Measurements from ENCODE around the gene SRGAP1.
"Not testable (repeated sequence)": the region's sequence is repeated elsewhere in the genome, so short reads cannot be mapped to it uniquely, and the experiment has no call there.

SRGAP1 gene

GRCh38 chr12:64131456-64131855 lies 287.0 kb downstream of the SRGAP1 start:
- DNase-seq: not testable (repeated sequence)

DNA sequence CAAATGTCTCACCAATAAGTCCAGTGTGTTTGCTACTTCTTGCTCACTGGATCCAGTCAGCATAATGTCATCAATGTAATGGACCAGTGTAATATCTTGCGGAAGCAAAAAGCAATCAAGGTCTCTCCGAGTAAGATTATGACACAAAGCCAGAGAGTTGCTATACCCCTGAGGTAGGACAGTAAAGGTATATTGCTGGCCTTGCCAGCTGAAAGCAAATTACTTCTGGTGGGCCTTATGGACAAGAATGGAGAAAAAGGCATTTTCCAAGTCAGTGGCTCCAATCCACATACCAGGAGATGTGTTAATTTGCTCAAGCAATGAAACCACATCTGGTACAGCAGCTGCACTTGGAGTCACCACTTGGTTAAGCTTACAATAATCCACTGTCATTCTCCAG lies 288.2 kb downstream of the SRGAP1 start:
- DNase-seq: not testable (repeated sequence)

DNA sequence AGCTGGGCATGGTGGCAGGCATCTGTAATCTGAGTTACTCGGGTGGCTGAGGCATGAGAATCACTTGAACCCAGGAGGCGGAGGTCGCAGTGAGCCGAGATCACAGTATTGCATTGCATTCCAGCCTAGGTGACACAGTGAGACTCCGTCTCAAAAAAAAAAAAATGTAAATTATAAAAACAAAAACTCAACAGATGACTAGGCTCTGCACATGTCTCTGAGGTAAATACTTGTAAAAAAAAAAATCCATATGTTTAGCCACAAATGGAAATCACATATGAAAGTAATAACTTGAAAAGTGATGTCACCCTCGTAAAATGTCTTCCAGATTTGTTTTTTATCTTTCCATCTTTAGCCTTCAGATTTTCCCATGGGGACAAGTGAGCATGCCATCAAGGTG lies 292.6 kb downstream of the SRGAP1 start:
- DNase-seq: no peak

DNA sequence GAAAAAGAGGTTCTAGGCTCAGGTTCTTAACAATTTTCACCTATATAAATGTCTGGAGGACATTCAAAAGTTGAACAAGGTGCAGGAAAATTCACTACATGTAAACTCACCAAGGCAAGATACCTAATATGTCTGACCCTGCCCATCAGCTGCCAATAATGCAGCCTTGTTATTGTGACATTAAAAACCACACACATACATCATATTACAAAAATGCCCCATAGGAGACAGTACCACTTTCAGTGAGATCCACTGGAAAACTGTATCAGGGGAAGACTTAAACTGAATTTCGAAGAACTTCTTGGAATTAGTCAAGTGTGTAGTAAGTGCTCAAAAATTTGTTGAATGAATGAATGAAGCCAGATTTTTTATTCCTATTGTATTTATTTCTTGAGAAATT lies 294.5 kb downstream of the SRGAP1 start:
- no peak for DNase-seq

DNA sequence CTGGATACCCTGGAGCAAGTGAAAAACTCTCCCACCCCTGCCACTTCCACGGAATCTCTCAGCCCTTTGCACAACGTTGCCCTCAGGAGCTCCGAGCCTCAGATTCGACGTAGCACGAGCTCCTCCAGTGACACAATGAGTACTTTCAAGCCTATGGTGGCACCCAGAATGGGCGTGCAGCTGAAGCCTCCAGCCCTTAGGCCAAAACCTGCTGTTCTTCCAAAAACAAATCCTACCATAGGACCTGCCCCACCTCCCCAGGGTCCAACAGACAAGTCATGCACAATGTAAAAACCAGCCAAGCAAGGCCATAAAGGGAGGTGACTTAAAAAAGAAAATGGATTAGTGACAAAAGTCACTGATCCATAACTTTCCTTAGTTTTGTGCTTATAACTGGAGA lies 297.9 kb downstream of the SRGAP1 start:
- no peak for DNase-seq

- no peak for DNase-seq
Measured at GRCh38 chr12:64142784-64143183, 298.3 kb downstream of the SRGAP1 start.

- no peak for DNase-seq
Measured at GRCh38 chr12:64145226-64145625, 300.7 kb downstream of the SRGAP1 start.

DNA sequence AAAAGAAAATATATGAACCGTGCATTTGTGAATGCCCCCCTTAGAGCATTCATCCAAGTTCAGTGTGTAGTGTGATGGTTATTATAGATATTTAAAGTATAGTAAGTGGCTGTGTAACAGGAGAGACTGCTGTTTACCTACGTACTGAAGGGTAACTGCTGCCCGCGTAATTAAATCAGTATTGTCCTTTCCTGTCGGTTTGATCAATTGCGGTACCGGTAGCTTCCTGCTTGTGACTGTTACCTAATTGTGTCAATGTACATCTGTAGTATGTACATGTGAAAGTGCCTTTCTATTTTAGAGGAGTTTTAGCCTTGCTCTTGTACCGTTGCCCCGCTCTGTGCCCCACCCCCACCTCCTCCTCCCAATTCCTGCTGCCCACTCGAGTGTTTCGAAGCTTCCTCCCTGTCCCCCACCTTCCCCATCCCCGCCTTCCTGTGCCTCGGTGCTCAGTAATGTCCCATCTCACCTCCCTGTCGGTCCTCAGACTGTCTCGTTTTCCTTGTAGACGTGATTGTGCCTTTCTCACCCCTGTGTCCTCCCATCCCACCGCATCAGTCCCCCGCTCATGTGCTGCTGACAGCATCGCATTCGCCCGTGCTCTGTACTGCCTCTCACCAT lies 302.6 kb downstream of the SRGAP1 start:
- DNase-seq: peak; percentile 62

- DNase-seq: no peak
Measured at GRCh38 chr12:64147875-64148274, 303.4 kb downstream of the SRGAP1 start.

DNA sequence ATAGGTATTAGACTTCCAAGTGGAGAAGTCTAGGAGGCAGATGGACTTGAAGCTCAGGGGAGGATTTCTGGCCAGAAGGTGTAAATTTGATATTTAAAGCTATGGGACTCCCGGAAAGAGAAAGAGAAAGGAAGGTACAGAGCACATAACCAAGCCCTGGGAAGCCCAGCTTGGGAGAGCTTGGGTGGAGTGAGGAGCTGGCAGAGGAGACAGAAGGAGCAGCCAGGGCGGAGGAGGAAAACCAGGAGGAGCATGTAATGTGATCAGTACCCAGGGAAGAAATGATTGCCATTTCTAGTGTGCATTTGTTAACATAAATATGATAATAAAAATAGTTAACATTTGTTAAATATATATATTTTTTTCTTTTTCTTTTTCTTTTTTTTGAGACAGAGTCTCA lies 310.2 kb downstream of the SRGAP1 start:
- DNase-seq: no peak

DNA sequence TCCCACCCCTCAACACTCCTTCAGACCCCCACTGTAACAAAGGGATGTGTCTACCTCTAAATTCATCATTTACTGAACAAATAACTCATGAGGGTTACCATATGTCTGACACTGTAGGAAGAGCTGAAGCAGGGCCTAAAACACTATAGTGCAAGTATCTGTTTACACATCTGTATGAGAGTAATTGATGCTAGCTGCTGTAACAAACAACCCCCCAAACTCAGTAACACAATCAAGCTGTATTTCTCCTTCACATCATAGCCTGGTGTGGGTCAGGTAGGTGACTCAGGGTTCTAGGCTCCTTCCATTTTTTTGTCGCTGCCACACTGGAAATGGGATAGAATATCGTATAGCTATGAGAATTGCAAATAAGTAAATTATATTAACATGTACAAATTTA lies 312.6 kb downstream of the SRGAP1 start:
- DNase-seq: no peak

DNA sequence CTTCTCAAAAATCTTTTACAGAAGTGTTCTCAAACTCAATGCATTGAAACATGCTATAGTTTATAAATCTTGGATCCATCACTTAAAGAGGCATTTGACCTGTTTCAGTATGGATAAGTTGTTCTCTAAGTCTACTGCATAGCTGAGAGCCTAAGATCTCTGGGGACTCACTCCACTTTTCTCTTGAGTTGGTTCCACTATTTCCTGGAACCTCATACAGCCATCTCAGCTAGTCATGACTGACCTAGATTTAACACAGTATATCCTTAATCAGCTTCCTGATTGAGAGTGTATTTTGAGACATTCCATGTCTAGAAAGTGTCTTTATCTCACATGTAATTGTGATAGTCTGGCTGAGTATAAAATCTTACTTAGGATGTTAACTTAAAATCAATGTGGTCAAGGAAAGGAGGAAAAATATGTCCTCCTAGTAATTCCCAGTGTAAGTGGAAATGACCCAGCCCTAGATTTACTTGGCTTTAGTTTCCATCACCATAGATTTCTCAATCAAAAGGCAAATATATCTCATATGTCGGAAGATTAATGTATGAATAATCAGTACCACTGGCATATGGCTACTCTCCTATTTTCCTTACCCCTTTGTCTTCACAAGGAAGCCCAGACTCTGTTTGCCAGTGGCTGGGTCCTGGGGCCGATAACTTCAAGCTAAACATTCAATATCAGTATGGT lies 315.7 kb downstream of the SRGAP1 start:
- DNase-seq: no peak

DNA sequence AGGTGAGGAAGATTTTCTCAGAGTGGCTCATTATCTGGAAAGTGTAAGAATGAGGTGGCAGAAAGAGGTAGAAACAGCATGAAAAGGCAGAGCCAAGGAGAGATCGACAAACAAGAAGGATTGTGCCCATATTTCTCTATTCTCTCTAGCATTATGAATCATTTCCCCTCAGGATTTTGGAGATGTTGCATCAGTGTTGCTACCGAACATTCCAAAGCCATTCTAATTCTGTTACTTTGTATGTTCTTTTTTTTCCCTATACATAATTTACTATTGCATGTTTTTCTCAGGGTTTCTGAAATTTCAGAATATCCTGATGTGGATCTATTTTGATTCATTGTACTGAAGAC lies 316.2 kb downstream of the SRGAP1 start:
- DNase-seq: no peak

- not testable (repeated sequence) for DNase-seq
Measured at GRCh38 chr12:64166606-64167005, 322.1 kb downstream of the SRGAP1 start.

GRCh38 chr12:64167041-64167440 lies 322.5 kb downstream of the SRGAP1 start:
- not testable (repeated sequence) for DNase-seq

DNA sequence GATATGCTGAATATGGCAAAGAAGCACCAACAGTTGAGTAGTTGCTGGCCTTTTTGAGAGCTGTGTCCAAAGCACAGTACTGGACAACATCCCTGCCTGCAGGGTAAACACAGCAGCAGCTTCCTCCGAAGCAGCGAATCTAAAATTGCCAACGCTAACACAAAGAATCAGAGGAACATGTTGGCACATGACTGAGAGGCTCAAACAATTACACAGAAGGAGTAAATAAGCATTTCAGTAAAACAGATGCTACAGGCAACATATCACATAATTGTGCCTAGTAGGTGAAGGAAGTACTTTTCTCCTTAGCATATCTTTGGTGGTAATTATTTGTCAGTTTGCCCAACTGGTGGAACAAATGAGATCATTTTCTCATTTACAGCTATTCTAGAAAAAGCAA lies 325.5 kb downstream of the SRGAP1 start:
- DNase-seq: peak; percentile 68

- no peak for DNase-seq
Measured at GRCh38 chr12:64170730-64171129, 326.2 kb downstream of the SRGAP1 start.

DNA sequence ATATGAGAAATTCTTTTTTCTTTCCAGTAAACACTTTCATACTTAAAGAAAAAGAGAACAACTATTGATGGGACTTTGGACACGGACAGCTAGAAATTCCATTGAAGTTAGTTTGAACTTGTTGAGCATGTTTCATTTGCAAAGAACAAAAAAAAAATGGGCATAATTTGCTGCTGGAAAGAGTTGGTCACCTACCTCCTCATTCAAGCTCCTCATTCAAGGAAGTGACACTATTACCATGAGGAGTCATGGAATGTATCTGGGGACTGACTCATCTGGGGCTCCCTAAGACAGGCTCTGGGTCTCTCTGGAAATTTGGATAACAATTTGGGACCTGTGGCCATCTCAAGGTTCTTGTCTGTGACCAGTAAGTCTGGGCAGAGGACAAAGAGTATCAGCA lies 327.2 kb downstream of the SRGAP1 start:
- DNase-seq: no peak

DNA sequence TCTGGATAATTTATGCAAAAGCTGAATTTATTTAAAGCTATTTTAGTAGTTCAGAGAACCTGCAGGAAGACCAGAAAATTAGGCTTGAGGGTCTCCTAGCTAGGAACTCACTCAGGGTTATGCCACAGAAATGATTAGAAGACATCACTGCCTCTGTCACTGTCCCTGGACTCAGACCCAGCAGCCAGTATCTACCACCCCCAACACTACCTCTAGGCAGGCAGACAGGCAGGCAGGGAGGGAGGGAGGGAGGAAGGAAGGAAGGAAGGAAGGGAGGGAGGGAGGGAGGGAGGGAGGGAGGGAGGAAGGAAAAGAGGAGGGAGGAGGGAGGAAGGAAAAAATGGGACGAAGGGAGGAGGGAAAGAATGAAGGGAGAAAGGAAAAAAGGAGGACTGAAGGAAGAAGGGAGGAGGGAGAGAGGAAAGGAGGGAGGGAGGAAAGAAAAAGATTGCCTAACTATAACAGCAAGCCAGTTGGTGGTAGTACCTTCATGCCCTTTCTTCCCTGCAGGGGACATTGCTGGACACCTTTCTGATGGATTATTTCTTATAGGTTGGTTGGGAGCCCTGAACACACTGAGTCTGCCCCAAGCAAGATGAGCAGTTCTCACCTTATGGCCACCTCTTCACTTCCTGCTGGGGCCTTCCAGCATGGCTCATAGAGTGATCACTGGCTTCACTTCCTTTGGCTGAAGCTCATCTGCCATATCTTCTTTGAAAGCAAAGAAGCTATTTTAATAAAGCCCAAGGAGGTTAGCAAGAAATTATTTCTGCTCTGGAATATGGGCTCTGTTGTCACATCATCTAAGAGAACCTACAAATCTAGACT lies 327.9 kb downstream of the SRGAP1 start:
- DNase-seq: no peak

DNA sequence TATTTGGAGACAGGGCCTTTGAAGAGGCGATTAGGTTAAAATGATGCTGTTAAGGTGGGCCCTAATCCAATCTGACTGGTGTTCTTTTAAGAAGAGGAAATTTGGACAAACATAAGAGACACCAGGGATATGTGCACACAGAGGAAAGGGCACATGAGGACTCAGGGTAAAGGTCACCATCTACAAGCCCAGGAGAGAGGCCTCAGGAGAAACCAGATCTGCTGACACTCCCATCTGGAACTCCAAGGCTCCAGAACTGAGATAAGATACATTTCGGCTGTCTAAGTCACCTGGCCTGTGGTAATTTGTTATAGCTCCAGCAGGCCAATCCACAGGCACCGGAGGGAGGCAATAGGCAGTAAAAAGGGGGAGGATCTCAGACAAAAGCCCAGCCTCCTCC lies 329.0 kb downstream of the SRGAP1 start:
- DNase-seq: no peak

DNA sequence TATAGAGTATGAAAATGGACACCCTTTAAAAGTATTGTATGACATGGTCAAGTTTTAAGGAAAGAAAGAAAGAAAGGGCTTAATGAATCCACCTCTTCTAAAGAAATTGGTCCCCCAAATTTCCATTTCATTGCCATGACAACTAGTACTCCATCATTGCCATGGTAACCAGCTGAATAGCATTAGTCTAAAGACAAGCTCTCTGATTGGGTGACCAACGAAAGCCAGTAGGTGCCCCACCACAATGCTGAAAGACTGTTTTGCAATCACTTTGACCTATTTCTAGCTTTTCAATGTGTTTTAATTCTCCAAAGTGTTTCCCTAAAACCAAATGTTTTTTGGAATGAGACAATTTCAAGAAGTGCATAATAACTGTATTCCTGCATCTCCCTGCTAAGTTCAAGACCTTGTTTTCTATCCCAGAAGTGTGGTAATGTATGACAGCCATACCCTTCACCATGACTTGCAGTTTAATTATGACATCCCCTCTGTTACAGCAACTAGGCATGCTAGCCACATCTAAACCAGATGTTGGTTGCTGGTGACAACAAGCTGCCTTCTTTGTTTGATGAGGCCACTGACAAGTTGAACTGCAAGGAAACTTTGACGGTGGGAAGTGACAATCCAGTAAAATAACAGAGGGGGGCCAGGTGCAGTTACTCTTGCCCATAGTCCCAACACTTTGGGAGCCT lies 330.9 kb downstream of the SRGAP1 start:
- no peak for DNase-seq

GRCh38 chr12:64177001-64177400 lies 332.5 kb downstream of the SRGAP1 start:
- DNase-seq: no peak

- no peak for DNase-seq
Measured at GRCh38 chr12:64178122-64178521, 333.6 kb downstream of the SRGAP1 start.

GRCh38 chr12:64180951-64181350 lies 336.5 kb downstream of the SRGAP1 start:
- no peak for DNase-seq

Measured in NCI-H345 (cell line).